K562 (cell line): ENCODE measurements around the gene CRYBB1. TPM values are rescaled to one million over a fixed set of nuclear protein-coding genes. Genes with fewer than 3 reads are reported as not detected.

Source experiments
- BCOR ChIP-seq: fragments of 450-650 bp; IDR thresholded peaks from 2 replicates; pipeline ENCODE4 v1.6.1; 2016
- CBFB ChIP-seq: sonication (generic); formaldehyde crosslinking; IDR thresholded peaks from 2 replicates; pipeline ENCODE4 v1.4.0; 2020; ENCODE audit warnings: mild to moderate bottlenecking, missing genetic modification reagents
- FOXJ2 ChIP-seq: fragments of 200-800 bp; sonication (Bioruptor generic); IDR thresholded peaks from 2 replicates; pipeline ENCODE4 v1.6.1; 2016; ENCODE audit warnings: missing genetic modification characterization, missing compliant biosample characterization
- HNRNPK ChIP-seq: fragments of 200-400 bp; formaldehyde crosslinking; IDR thresholded peaks from one replicate; pipeline ENCODE4 v1.6.1; 2018; ENCODE audit warnings: mild to moderate bottlenecking, low read depth, low read length; ENCODE audit not compliant: poor library complexity, severe bottlenecking
- IRF9 ChIP-seq: fragments of 450-650 bp; IDR thresholded peaks from 2 replicates; pipeline ENCODE4 v1.6.1; 2016; ENCODE audit warnings: missing biosample characterization, missing genetic modification characterization
- KDM5B ChIP-seq: fragments of 200-600 bp; sonication (generic); IDR thresholded peaks from 2 replicates; pipeline ENCODE4 v1.6.1; 2012; ENCODE audit warnings: low read depth, mild to moderate bottlenecking, moderate library complexity, low read length, control low read depth, inconsistent platforms; ENCODE audit not compliant: insufficient replicate concordance
- MXD1 ChIP-seq: fragments of 250-450 bp; sonication (Bioruptor Pico); IDR thresholded peaks from 2 replicates; pipeline ENCODE4 v1.8.0; 2021; ENCODE audit warnings: borderline replicate concordance, mild to moderate bottlenecking, moderate library complexity; ENCODE audit not compliant: poor library complexity, severe bottlenecking
- PKNOX1 ChIP-seq: fragments of 450-650 bp; IDR thresholded peaks from 2 replicates; pipeline ENCODE4 v1.6.1; 2016
- PTBP1 ChIP-seq: fragments of 200-400 bp; formaldehyde crosslinking; IDR thresholded peaks from 2 replicates; pipeline ENCODE4 v1.6.1; 2017; ENCODE audit warnings: low read depth, low read length
- RCOR1 ChIP-seq, 2 experiments: IDR thresholded peaks; 2 replicates each; pipeline ENCODE4 v1.6.1; 2012; ENCODE audit warnings: low read depth in 2 of 2, low read length in 2 of 2, borderline replicate concordance in 1 of 2, improper control_type of control experiment in 1 of 2
- SUPT5H ChIP-seq: fragments of 450-650 bp; IDR thresholded peaks from 2 replicates; pipeline ENCODE4 v1.6.1; 2016
- TAF9B ChIP-seq: fragments of 450-650 bp; IDR thresholded peaks from 2 replicates; pipeline ENCODE4 v1.6.1; 2018; ENCODE audit warnings: mild to moderate bottlenecking; ENCODE audit not compliant: partially characterized antibody
- TEAD2 ChIP-seq: fragments of 450-650 bp; IDR thresholded peaks from 2 replicates; pipeline ENCODE4 v1.6.1; 2016; ENCODE audit warnings: missing genetic modification characterization, control low read depth, missing compliant biosample characterization
- ZC3H4 ChIP-seq: sonication (generic); formaldehyde crosslinking; IDR thresholded peaks from 2 replicates; pipeline ENCODE4 v1.9.0; 2021; ENCODE audit warnings: missing genetic modification reagents, borderline replicate concordance
- ZFP36 ChIP-seq: fragments of 150-350 bp; IDR thresholded peaks from 2 replicates; pipeline ENCODE4 v1.6.1; 2018; ENCODE audit warnings: low read length, low read depth; ENCODE audit not compliant: partially characterized antibody
- ZNF143 ChIP-seq: sonication (generic); formaldehyde crosslinking; IDR thresholded peaks from 2 replicates; pipeline ENCODE4 v1.9.0; 2022; ENCODE audit warnings: mild to moderate bottlenecking, missing genetic modification reagents
- ZNF224 ChIP-seq: sonication (generic); formaldehyde crosslinking; IDR thresholded peaks from 2 replicates; pipeline ENCODE4 v1.8.0; 2022; ENCODE audit warnings: mild to moderate bottlenecking, missing genetic modification reagents
- ZNF512 ChIP-seq: IDR thresholded peaks from 2 replicates; pipeline ENCODE4 v1.6.1; 2016; ENCODE audit warnings: missing genetic modification characterization, missing compliant biosample characterization
- ZZZ3 ChIP-seq: fragments of 450-650 bp; IDR thresholded peaks from 2 replicates; pipeline ENCODE4 v1.6.1; 2016; ENCODE audit warnings: antibody characterized with exemption, mild to moderate bottlenecking, moderate library complexity
- polyA plus RNA-seq, 8 experiments: library from polyadenylated mRNA; depleted of rRNA in 4 of 8; stranded (reverse) in 5 of 8; unstranded in 3 of 8; fragments of >200 nt; fragmentation: Nextera tagmentation in 2 of 8; fragmentation: Illumina TruSeq in 1 of 8; extraction: Ambion mirVana in 2 of 8; extraction: Trizol in 1 of 8; gene quantifications; 2 replicates each; pipeline versions ENCODE4 v1.2.1 to v1.2.3, GENCODE V29; 2011 to 2014; ENCODE audit warnings: inconsistent platforms in 1 of 8, missing spikeins in 1 of 8
- total RNA-seq, 7 experiments: library from RNA; depleted of rRNA in 6 of 7; stranded (reverse); fragments of >200 nt in 6 of 7; fragmentation: Illumina TruSeq in 2 of 7; extraction: Trizol in 2 of 7; gene quantifications; 2 replicates each; pipeline versions ENCODE4 v1.2.1 to v1.2.3, GENCODE V29; 2011 to 2021; ENCODE audit warnings: low replicate concordance in 1 of 7
- TF ChIP-seq, protein P1 (sequence below): fragments of 450-650 bp; IDR thresholded peaks from 2 replicates; pipeline ENCODE4 v1.6.1; 2016; ENCODE audit warnings: borderline replicate concordance
- TF ChIP-seq, protein P2 (sequence below): sonication (generic); formaldehyde crosslinking; IDR thresholded peaks from 2 replicates; pipeline ENCODE4 v1.8.0; 2022; ENCODE audit warnings: missing genetic modification reagents, mild to moderate bottlenecking, borderline replicate concordance

Gene CRYBB1
- total and polyA plus RNA-seq, 9 of the 15 experiments (the other 6 are each of a cell fraction or from before 2014, with no cell fraction given): 0.16 to 0.45 (median 0.33) TPM; not detected in 2

DNA sequence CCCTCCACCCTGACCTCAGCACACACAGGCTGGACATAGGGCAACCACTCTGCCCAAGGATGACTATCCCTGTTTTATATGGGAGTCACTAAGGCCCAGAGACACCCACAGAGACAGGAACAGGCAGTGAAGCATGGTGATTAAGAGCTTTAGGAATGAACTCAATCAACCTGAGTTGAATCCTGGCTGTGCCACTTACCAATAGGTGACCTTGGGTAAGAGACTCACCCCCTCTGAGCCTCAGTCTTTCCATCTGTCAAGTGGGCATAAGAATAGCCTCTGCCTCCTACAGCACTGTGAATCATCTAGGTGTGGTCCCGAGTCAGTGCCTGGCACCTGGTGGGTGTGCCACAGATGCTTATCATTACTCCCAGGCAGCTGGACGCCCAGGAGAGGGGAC is 6.8 kb downstream of the CRYBB1 start (continued):
- TF ChIP-seq, protein P1, sequence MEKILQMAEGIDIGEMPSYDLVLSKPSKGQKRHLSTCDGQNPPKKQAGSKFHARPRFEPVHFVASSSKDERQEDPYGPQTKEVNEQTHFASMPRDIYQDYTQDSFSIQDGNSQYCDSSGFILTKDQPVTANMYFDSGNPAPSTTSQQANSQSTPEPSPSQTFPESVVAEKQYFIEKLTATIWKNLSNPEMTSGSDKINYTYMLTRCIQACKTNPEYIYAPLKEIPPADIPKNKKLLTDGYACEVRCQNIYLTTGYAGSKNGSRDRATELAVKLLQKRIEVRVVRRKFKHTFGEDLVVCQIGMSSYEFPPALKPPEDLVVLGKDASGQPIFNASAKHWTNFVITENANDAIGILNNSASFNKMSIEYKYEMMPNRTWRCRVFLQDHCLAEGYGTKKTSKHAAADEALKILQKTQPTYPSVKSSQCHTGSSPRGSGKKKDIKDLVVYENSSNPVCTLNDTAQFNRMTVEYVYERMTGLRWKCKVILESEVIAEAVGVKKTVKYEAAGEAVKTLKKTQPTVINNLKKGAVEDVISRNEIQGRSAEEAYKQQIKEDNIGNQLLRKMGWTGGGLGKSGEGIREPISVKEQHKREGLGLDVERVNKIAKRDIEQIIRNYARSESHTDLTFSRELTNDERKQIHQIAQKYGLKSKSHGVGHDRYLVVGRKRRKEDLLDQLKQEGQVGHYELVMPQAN: no peak
- TF ChIP-seq, protein P2, sequence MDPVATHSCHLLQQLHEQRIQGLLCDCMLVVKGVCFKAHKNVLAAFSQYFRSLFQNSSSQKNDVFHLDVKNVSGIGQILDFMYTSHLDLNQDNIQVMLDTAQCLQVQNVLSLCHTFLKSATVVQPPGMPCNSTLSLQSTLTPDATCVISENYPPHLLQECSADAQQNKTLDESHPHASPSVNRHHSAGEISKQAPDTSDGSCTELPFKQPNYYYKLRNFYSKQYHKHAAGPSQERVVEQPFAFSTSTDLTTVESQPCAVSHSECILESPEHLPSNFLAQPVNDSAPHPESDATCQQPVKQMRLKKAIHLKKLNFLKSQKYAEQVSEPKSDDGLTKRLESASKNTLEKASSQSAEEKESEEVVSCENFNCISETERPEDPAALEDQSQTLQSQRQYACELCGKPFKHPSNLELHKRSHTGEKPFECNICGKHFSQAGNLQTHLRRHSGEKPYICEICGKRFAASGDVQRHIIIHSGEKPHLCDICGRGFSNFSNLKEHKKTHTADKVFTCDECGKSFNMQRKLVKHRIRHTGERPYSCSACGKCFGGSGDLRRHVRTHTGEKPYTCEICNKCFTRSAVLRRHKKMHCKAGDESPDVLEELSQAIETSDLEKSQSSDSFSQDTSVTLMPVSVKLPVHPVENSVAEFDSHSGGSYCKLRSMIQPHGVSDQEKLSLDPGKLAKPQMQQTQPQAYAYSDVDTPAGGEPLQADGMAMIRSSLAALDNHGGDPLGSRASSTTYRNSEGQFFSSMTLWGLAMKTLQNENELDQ: no peak
- TF ChIP-seq BCOR (peak; percentile 72), ZNF224 (CRISPR knock-in tag) (no peak), SUPT5H (no peak), CBFB (CRISPR knock-in tag) (no peak), KDM5B (no peak), ZC3H4 (CRISPR knock-in tag) (no peak), ZNF143 (no peak), ZNF512 (tag) (no peak), FOXJ2 (no peak), TEAD2 (no peak), ZZZ3 (no peak), RCOR1 (IDR thresholded peaks at IDR 0.05; ENCODE audit: borderline replicate concordance in 1 of 2, low read depth in 2 of 2, low read length in 2 of 2) (peak in 1 of 2 experiments; percentile 33; a peak in 1 of 4 replicates), IRF9 (no peak), PKNOX1 (no peak), TAF9B (no peak), PTBP1 (no peak), MXD1 (CRISPR knock-in tag) (no peak), ZFP36 (peak; percentile 21), HNRNPK (no peak)
